ENCODE results near the gene USP34. TPM values are rescaled to one million over a fixed set of nuclear protein-coding genes. Genes with fewer than 3 reads are reported as not detected.

The USP34 gene
- total and polyA plus RNA-seq, 2 experiments from 2014 or later, result 36.8 to 125 TPM

DNA sequence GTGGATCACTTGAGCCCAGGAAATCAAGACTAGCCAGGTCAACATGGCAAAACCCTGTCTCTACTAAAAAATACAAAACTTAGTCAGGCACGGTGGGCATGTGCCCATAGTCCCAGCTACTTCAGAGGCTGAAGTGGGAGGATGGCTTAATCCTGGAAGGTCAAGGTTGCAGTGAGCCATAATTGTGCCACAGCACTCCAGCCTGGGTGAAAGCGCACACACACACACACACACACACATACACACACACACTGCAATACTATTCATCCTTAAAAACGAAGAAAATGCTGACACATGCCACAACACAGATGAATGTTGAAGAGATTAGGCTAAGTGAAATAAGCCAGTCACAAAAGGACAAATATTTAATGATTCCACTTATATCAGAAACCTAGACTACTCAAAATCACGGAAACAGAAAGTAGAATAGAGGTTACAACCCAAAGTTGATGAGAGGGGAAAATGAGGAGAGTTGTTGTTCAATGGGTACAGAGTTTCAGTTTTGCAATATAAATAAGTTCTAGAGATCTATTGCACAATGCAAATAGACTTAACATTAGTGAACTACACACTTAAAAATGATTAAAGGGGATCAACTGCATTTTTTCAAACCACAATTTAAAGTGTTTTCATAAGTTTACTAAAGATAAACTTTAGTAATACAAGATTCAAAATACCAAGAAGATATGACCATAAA, 114.5 kb downstream of the USP34 start:
- H4K20me1 ChIP-seq (ENCODE audit: insufficient read depth, poor library complexity, severe bottlenecking), result no peaks in the 10 kb centered on the region
- peaks cover 82% of the 10 kb centered on the region for H3K79me2 ChIP-seq
- peaks cover 7% of the 10 kb centered on the region for H3K9me3 ChIP-seq (ENCODE audit: low read depth)
- H3K36me3 ChIP-seq (replicated peaks; ENCODE audit: insufficient read depth, low read depth), result peaks cover 6% of the 10 kb centered on the region
- H3K4me3 ChIP-seq, result no peak overlapping the region
- H2AFZ ChIP-seq, result no peak overlapping the region
- no peak for TF ChIP-seq CTCF (IDR thresholded peaks at IDR 0.05; ENCODE audit: poor library complexity)
- no peak for TF ChIP-seq EZH2 (IDR thresholded peaks at IDR 0.05; ENCODE audit: borderline replicate concordance)
- no peak for TF ChIP-seq EZH2phosphoT487 (IDR thresholded peaks at IDR 0.05; ENCODE audit: low read depth, severe bottlenecking, unreplicated experiment)
- H3K9me2 ChIP-seq (replicated peaks; ENCODE audit: insufficient read depth), result no peaks in the 10 kb centered on the region
- no peaks in the 10 kb centered on the region for H3K27me3 ChIP-seq
- H3K4me1 ChIP-seq (ENCODE audit: insufficient read depth), result peaks cover 3% of the 10 kb centered on the region
- WGBS (ENCODE audit: low lambda C conversion rate, missing lambda C conversion rate), result 78% methylated on average over 4 of the region's 4 CpGs
- no peak overlapping the region for H3K27ac ChIP-seq
- peak overlapping the region; percentile 2 for H3K4me2 ChIP-seq
- no peak for DNase-seq (ENCODE audit: low spot score)

DNA sequence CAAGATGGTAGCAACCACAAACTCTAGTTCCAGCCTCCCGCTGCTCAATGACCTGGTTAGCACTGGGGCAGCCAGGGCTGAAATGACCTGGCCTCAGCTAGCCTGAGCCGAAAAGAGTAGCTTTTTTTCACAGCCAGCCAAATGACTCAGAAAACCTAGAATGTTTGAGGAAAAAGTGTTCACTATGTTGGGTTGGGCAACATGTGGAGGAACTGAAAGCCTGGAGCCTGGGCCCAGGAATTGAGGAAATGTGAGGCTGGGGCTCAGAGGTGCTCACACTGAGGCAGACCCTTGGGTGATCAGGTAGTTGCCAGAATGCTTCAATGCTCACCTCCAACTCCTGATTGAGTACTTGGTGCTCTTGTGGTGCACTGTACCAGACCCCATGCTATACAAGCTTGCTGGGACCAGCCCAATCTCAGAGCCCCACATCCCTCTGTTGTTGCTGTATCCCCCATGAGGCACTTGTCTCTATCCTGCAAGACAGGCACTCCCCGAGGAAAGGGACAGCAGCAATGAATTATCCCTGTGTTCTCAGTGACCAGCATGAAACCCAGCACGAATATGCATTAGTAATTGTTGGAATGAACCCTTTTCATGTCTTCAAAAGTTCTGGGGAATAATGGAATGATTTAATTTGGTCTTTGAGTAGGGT, 116.2 kb downstream of the USP34 start:
- WGBS (ENCODE audit: low lambda C conversion rate, missing lambda C conversion rate), result 96% methylated on average over 4 of the region's 4 CpGs
- H3K79me2 ChIP-seq, result peaks cover 68% of the 10 kb centered on the region
- no peak overlapping the region for H3K27ac ChIP-seq
- H3K27me3 ChIP-seq, result no peaks in the 10 kb centered on the region
- TF ChIP-seq CTCF (IDR thresholded peaks at IDR 0.05; ENCODE audit: poor library complexity), result no peak
- TF ChIP-seq EZH2phosphoT487 (IDR thresholded peaks at IDR 0.05; ENCODE audit: low read depth, severe bottlenecking, unreplicated experiment), result no peak
- no peak for TF ChIP-seq EZH2 (IDR thresholded peaks at IDR 0.05; ENCODE audit: borderline replicate concordance)
- H3K36me3 ChIP-seq (replicated peaks; ENCODE audit: insufficient read depth, low read depth), result peaks cover 6% of the 10 kb centered on the region
- H3K9me2 ChIP-seq (replicated peaks; ENCODE audit: insufficient read depth), result no peaks in the 10 kb centered on the region
- H3K4me1 ChIP-seq (ENCODE audit: insufficient read depth), result peaks cover 3% of the 10 kb centered on the region
- no peak overlapping the region for H3K4me2 ChIP-seq
- H2AFZ ChIP-seq, result no peak overlapping the region
- DNase-seq (ENCODE audit: low spot score), result no peak
- H3K9me3 ChIP-seq (ENCODE audit: low read depth), result peaks cover 7% of the 10 kb centered on the region
- no peak overlapping the region for H3K4me3 ChIP-seq
- no peaks in the 10 kb centered on the region for H4K20me1 ChIP-seq (ENCODE audit: insufficient read depth, poor library complexity, severe bottlenecking)

DNA sequence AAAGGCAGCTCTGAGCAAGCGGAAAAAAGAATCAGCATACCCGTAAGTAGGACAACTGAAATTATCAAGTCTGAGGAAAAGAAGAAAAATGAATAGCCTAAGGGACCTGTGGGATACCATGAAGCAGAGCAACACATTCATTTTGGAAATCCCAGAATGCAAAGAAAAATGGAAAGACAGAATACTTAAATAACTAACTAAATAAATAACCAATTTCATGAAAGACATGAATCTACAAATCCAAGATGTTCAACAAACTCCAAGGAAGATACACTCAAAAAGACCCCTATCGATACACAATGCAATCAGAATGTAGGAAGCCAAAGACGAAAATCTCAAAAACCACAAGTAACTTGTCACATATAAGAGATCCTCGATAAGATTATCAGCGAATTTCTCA, 117.0 kb downstream of the USP34 start:
- no peak for DNase-seq (ENCODE audit: low spot score)
- H4K20me1 ChIP-seq (ENCODE audit: insufficient read depth, poor library complexity, severe bottlenecking), result no peaks in the 10 kb centered on the region
- H2AFZ ChIP-seq, result no peak overlapping the region
- no peak overlapping the region for H3K27ac ChIP-seq
- no peak overlapping the region for H3K4me2 ChIP-seq
- no peaks in the 10 kb centered on the region for H3K9me2 ChIP-seq (replicated peaks; ENCODE audit: insufficient read depth)
- H3K27me3 ChIP-seq, result no peaks in the 10 kb centered on the region
- TF ChIP-seq EZH2 (IDR thresholded peaks at IDR 0.05; ENCODE audit: borderline replicate concordance) (no peak), CTCF (IDR thresholded peaks at IDR 0.05; ENCODE audit: poor library complexity) (no peak), EZH2phosphoT487 (IDR thresholded peaks at IDR 0.05; ENCODE audit: low read depth, severe bottlenecking, unreplicated experiment) (no peak)
- peaks cover 6% of the 10 kb centered on the region for H3K36me3 ChIP-seq (replicated peaks; ENCODE audit: insufficient read depth, low read depth)
- over 99% methylated on average over 6 of the region's 6 CpGs for WGBS (ENCODE audit: low lambda C conversion rate, missing lambda C conversion rate)
- H3K9me3 ChIP-seq (ENCODE audit: low read depth), result peaks cover 7% of the 10 kb centered on the region
- H3K4me3 ChIP-seq, result no peak overlapping the region
- H3K79me2 ChIP-seq, result peaks cover 62% of the 10 kb centered on the region
- peaks cover 3% of the 10 kb centered on the region for H3K4me1 ChIP-seq (ENCODE audit: insufficient read depth)

Measured in hepatocyte (in vitro differentiated cells).